ACC112 (cell line): ENCODE data around the gene OR10G4.
"Not testable (repeated sequence)": the region's sequence is repeated elsewhere in the genome, so short reads cannot be mapped to it uniquely, and the experiment has no call there.

ENCODE experiments used
- H2AFZ ChIP-seq: fragments of 200-600 bp; sonication (generic); one replicate; pipeline ENCODE4 v1.6.0; 2017; ENCODE audit warnings: antibody characterized with exemption, low read length; ENCODE audit not compliant: unreplicated experiment
- H3K27ac ChIP-seq: fragments of 200-600 bp; sonication (generic); 2 replicates; pipeline ENCODE4 v1.5.1; 2014; ENCODE audit warnings: low read depth, mild to moderate bottlenecking, antibody characterized with exemption, low read length, moderate library complexity
- H3K27me3 ChIP-seq: fragments of 200-600 bp; sonication (generic); 2 replicates; pipeline ENCODE4 v1.6.1; 2014; ENCODE audit warnings: mild to moderate bottlenecking, antibody characterized with exemption, low read length, moderate library complexity, mixed read lengths; ENCODE audit not compliant: insufficient read depth
- H3K36me3 ChIP-seq: fragments of 200-600 bp; sonication (generic); 2 replicates; pipeline ENCODE4 v1.6.1; 2016; ENCODE audit warnings: mild to moderate bottlenecking, antibody characterized with exemption, low read length, moderate library complexity, mixed read lengths; ENCODE audit not compliant: insufficient read depth
- H3K4me1 ChIP-seq: fragments of 200-600 bp; sonication (generic); one replicate; pipeline ENCODE4 v1.6.1; 2016; ENCODE audit warnings: low read length, mixed read lengths; ENCODE audit not compliant: insufficient read depth, unreplicated experiment, control insufficient read depth
- H3K4me3 ChIP-seq: fragments of 200-600 bp; sonication (generic); 2 replicates; pipeline ENCODE4 v1.5.1; 2014; ENCODE audit warnings: mild to moderate bottlenecking, low read depth, low read length
- H3K79me2 ChIP-seq: fragments of 200-600 bp; sonication (generic); one replicate; pipeline ENCODE4 v1.6.0; 2016; ENCODE audit warnings: low read length; ENCODE audit not compliant: control insufficient read depth, unreplicated experiment, insufficient read depth

Gene OR10G4

GRCh38 chr11:124012697-124013096, at the start of gene OR10G4:
TSS of gene OR10G4 (plus strand) at chr11:124012997. CDS start at chr11:124015575, 2,578 bp downstream.
- peaks cover 15% of the 10 kb centered on the region; the same call in 1 of the 2 replicates for H3K27me3 ChIP-seq
- H3K36me3 ChIP-seq, result no peaks in the 10 kb centered on the region
- H3K27ac ChIP-seq, result no peak within 1 kb of the TSS
- no peak within 1 kb of the TSS for H3K4me3 ChIP-seq
- no peaks in the 10 kb centered on the region for H3K4me1 ChIP-seq
- H3K79me2 ChIP-seq, result no peaks in the 10 kb centered on the region
- no peak within 1 kb of the TSS for H2AFZ ChIP-seq

- Histone ChIP-seq H3K4me1 (peaks cover 16% of the 10 kb centered on the region), H3K4me3 (no peak overlapping the region), H3K27me3 (no peaks in the 10 kb centered on the region), H3K27ac (peak overlapping the region; percentile 82), H2AFZ (peak overlapping the region; percentile 46), H3K36me3 (no peaks in the 10 kb centered on the region), H3K79me2 (no peaks in the 10 kb centered on the region)
Measured at GRCh38 chr11:123973816-123974215, 39.0 kb upstream of the OR10G4 start.

GRCh38 chr11:123976770-123977560, 35.8 kb upstream of the OR10G4 start:
- no peaks in the 10 kb centered on the region for H3K36me3 ChIP-seq
- H3K27me3 ChIP-seq, result no peaks in the 10 kb centered on the region
- H2AFZ ChIP-seq, result no peak overlapping the region
- no peak overlapping the region for H3K4me3 ChIP-seq
- no peak overlapping the region for H3K27ac ChIP-seq
- no peaks in the 10 kb centered on the region for H3K79me2 ChIP-seq
- peaks cover 16% of the 10 kb centered on the region for H3K4me1 ChIP-seq

GRCh38 chr11:123977731-123978347, 35.0 kb upstream of the OR10G4 start, which contains the start of gene OR10S1:
TSS of gene OR10S1 (minus strand) at chr11:123977781. CDS start at chr11:123977664, 117 bp downstream.
- no peak within 1 kb of the TSS for H2AFZ ChIP-seq
- no peak within 1 kb of the TSS for H3K27ac ChIP-seq

GRCh38 chr11:123979311-123979710, 33.5 kb upstream of the OR10G4 start:
- H3K36me3 ChIP-seq, result no peaks in the 10 kb centered on the region
- no peak overlapping the region for H2AFZ ChIP-seq
- no peaks in the 10 kb centered on the region for H3K27me3 ChIP-seq
- no peak overlapping the region for H3K27ac ChIP-seq
- peaks cover 3% of the 10 kb centered on the region for H3K4me1 ChIP-seq
- no peaks in the 10 kb centered on the region for H3K79me2 ChIP-seq
- H3K4me3 ChIP-seq, result no peak overlapping the region

More at GRCh38 chr11:123977731-123978347, 35.0 kb upstream of the OR10G4 start, which contains the start of gene OR10S1:
- Histone ChIP-seq H3K4me1 (peaks cover 16% of the 10 kb centered on the region), H3K27me3 (no peaks in the 10 kb centered on the region), H3K36me3 (no peaks in the 10 kb centered on the region), H3K79me2 (no peaks in the 10 kb centered on the region), H3K4me3 (no peak within 1 kb of the TSS)

- Histone ChIP-seq H3K79me2 (no peaks in the 10 kb centered on the region), H3K36me3 (no peaks in the 10 kb centered on the region), H3K27ac (no peak within 1 kb of the TSS), H2AFZ (no peak within 1 kb of the TSS), H3K4me3 (no peak within 1 kb of the TSS), H3K27me3 (0 out of 2 replicates have a peak, but pooled peaks cover 8% of the 10 kb centered on the region), H3K4me1 (no peaks in the 10 kb centered on the region)
Measured at GRCh38 chr11:123995119-123995518, 17.7 kb upstream of the OR10G4 start, which contains the start of gene OR10G6. TSS of gene OR10G6 (minus strand) at chr11:123995161. CDS start at chr11:123995161, 0 bp downstream.

GRCh38 chr11:124015837-124016236, 3.0 kb downstream of the OR10G4 start:
- not testable (repeated sequence) for H2AFZ ChIP-seq, H3K4me3 ChIP-seq, H3K36me3 ChIP-seq, H3K79me2 ChIP-seq, H3K27ac ChIP-seq, H3K4me1 ChIP-seq
- H3K27me3 ChIP-seq, result peaks cover 30% of the 10 kb centered on the region; the same call in 1 of the 2 replicates

- H3K4me1 ChIP-seq, result no peaks in the 10 kb centered on the region
- H3K27ac ChIP-seq, result no peak within 1 kb of the TSS
- H2AFZ ChIP-seq, result no peak within 1 kb of the TSS
- no peaks in the 10 kb centered on the region for H3K36me3 ChIP-seq
- H3K27me3 ChIP-seq, result peaks cover 20% of the 10 kb centered on the region
- H3K79me2 ChIP-seq, result no peaks in the 10 kb centered on the region
- no peak within 1 kb of the TSS for H3K4me3 ChIP-seq
Measured at GRCh38 chr11:124026498-124026897, 13.7 kb downstream of the OR10G4 start, which contains the start of gene OR10G8. TSS of gene OR10G8 (plus strand) at chr11:124026798. CDS start at chr11:124029623, 2,825 bp downstream.

- peaks cover 3% of the 10 kb centered on the region; the same call in 1 of the 2 replicates for H3K27me3 ChIP-seq
- H3K4me1 ChIP-seq, result no peaks in the 10 kb centered on the region
- no peak overlapping the region for H3K4me3 ChIP-seq
- no peaks in the 10 kb centered on the region for H3K36me3 ChIP-seq
- H3K79me2 ChIP-seq, result no peaks in the 10 kb centered on the region
- H3K27ac ChIP-seq, result no peak overlapping the region
- H2AFZ ChIP-seq, result no peak overlapping the region
Measured at GRCh38 chr11:124036666-124037065, 23.9 kb downstream of the OR10G4 start.

GRCh38 chr11:124039557-124039956, 26.8 kb downstream of the OR10G4 start:
- H3K36me3 ChIP-seq, result no peaks in the 10 kb centered on the region
- H3K4me1 ChIP-seq, result no peaks in the 10 kb centered on the region
- no peak overlapping the region for H3K27ac ChIP-seq
- no peak overlapping the region for H2AFZ ChIP-seq
- no peak overlapping the region for H3K4me3 ChIP-seq
- no peaks in the 10 kb centered on the region for H3K79me2 ChIP-seq
- peaks cover 20% of the 10 kb centered on the region; the same call in 1 of the 2 replicates for H3K27me3 ChIP-seq
